Activated CD8-positive, alpha-beta T cell treated with anti-CD3 and anti-CD28 coated beads, Interleukin-2, amount 10 ng/mL, durations not matched to agents 7 days and 5 days (primary cell): Measurements from ENCODE around the gene IGLL5. TPM values are rescaled to one million over a fixed set of nuclear protein-coding genes. Genes with fewer than 3 reads are reported as not detected.
"Not testable (repeated sequence)": the region's sequence is repeated elsewhere in the genome, so short reads cannot be mapped to it uniquely, and the experiment has no call there.

ENCODE experiments used
- ATAC-seq: fragments of 150-1000 bp; cut with Tn5 transposase; one replicate; pipeline ENCODE4 v1.10.0; 2021; ENCODE audit warnings: moderate library complexity
- CTCF ChIA-PET: fragments of 350-600 bp; sonication (Branson Sonifier 250); formaldehyde crosslinking; loops from one replicate; lab custom pipeline; 2021; ENCODE audit warnings: antibody characterized with exemption; lab: Charles Lee
- POLR2A ChIA-PET: fragments of 350-600 bp; sonication (Branson Sonifier 250); formaldehyde crosslinking; loops from one replicate; lab custom pipeline; 2021; ENCODE audit warnings: antibody characterized with exemption; lab: Charles Lee
- DNase-seq: peaks from one replicate; pipeline ENCODE4 v3.0.0-alpha.2; 2020
- H3K27ac Mint-ChIP-seq: one replicate; pipeline ENCODE4 v1.8.0; 2021; ENCODE audit warnings: mild to moderate bottlenecking, mixed read lengths
- H3K27me3 Mint-ChIP-seq: one replicate; pipeline ENCODE4 v1.8.0; 2021; ENCODE audit warnings: low read depth, mixed read lengths
- H3K36me3 Mint-ChIP-seq: one replicate; pipeline ENCODE4 v1.8.0; 2021; ENCODE audit warnings: low read depth, mixed read lengths
- H3K4me1 Mint-ChIP-seq: one replicate; pipeline ENCODE4 v1.8.0; 2021; ENCODE audit warnings: low read depth, mixed read lengths
- H3K4me3 Mint-ChIP-seq: one replicate; pipeline ENCODE4 v1.8.0; 2021; ENCODE audit warnings: mild to moderate bottlenecking, mixed read lengths
- H3K9me3 Mint-ChIP-seq: one replicate; pipeline ENCODE4 v1.8.0; 2022; ENCODE audit warnings: mixed read lengths; ENCODE audit not compliant: insufficient read depth
- total RNA-seq, 2 experiments: library from RNA; stranded (reverse); gene quantifications; one replicate each; pipeline ENCODE4 v1.2.3, GENCODE V29; 2021

Gene IGLL5
- total RNA-seq, 2 experiments from 2014 or later = not detected

- H3K4me3 Mint-ChIP-seq, ATAC-seq, H3K27me3 Mint-ChIP-seq, H3K27ac Mint-ChIP-seq, H3K9me3 Mint-ChIP-seq, H3K4me1 Mint-ChIP-seq, DNase-seq, POLR2A ChIA-PET, H3K36me3 Mint-ChIP-seq: not testable (repeated sequence)
- CTCF ChIA-PET = interaction anchor here (0.9 to 1.1 kb wide), 2 partner anchors 38 to 116 kb away, joined by 3 read pairs; no protein-coding TSS in a partner anchor
These were observed 34.7 kb downstream of the IGLL5 start for GRCh38 chr22:22922092-22922953.

GRCh38 chr22:22922954-22923319, 35.3 kb downstream of the IGLL5 start:
- ChIA-PET CTCF (interaction anchor here (1.0 kb wide), 1 partner anchor 39 kb away, joined by 3 read pairs; no protein-coding TSS in a partner anchor), POLR2A (no interaction called here)
- H3K4me1 Mint-ChIP-seq = peaks cover 5% of the 10 kb centered on the region
- H3K9me3 Mint-ChIP-seq = no peaks in the 10 kb centered on the region
- no peak overlapping the region for H3K4me3 Mint-ChIP-seq
- H3K36me3 Mint-ChIP-seq = no peaks in the 10 kb centered on the region
- peaks cover 2% of the 10 kb centered on the region for H3K27me3 Mint-ChIP-seq
- no peak for ATAC-seq
- DNase-seq = no peak
- no peak overlapping the region for H3K27ac Mint-ChIP-seq

- peaks cover 2% of the 10 kb centered on the region for H3K27me3 Mint-ChIP-seq
- no peak overlapping the region for H3K27ac Mint-ChIP-seq
- ChIA-PET CTCF (interaction anchor here (1.0 to 1.2 kb wide), 2 partner anchors 39 to 45 kb away, joined by 3 read pairs; no protein-coding TSS in a partner anchor), POLR2A (no interaction called here)
- no peak for ATAC-seq
- no peaks in the 10 kb centered on the region for H3K9me3 Mint-ChIP-seq
- H3K4me3 Mint-ChIP-seq = no peak overlapping the region
- H3K36me3 Mint-ChIP-seq = no peaks in the 10 kb centered on the region
- DNase-seq = no peak
- peaks cover 9% of the 10 kb centered on the region for H3K4me1 Mint-ChIP-seq
These were observed 35.8 kb downstream of the IGLL5 start for GRCh38 chr22:22923379-22923778.

GRCh38 chr22:22923930-22924329, 36.3 kb downstream of the IGLL5 start:
- ATAC-seq (no peak), DNase-seq (no peak)
- ChIA-PET POLR2A (no interaction called here), CTCF (interaction anchor here (1.0 to 1.2 kb wide), 3 partner anchors 40 to 121 kb away, joined by 3 read pairs; no protein-coding TSS in a partner anchor)
- Mint-ChIP-seq H3K27ac (no peak overlapping the region), H3K36me3 (no peaks in the 10 kb centered on the region), H3K4me3 (no peak overlapping the region), H3K9me3 (no peaks in the 10 kb centered on the region), H3K27me3 (peaks cover 2% of the 10 kb centered on the region), H3K4me1 (peaks cover 15% of the 10 kb centered on the region)

- no peak for DNase-seq
- H3K36me3 Mint-ChIP-seq = no peaks in the 10 kb centered on the region
- H3K4me3 Mint-ChIP-seq = no peak overlapping the region
- no peaks in the 10 kb centered on the region for H3K9me3 Mint-ChIP-seq
- ChIA-PET CTCF (interaction anchor here (1.0 to 1.2 kb wide), 2 partner anchors 46 to 122 kb away, joined by 3 read pairs; no protein-coding TSS in a partner anchor), POLR2A (no interaction called here)
- H3K4me1 Mint-ChIP-seq = peaks cover 21% of the 10 kb centered on the region
- no peak for ATAC-seq
- no peak overlapping the region for H3K27ac Mint-ChIP-seq
- peaks cover 2% of the 10 kb centered on the region for H3K27me3 Mint-ChIP-seq
These were observed 36.9 kb downstream of the IGLL5 start for GRCh38 chr22:22924369-22925145.

GRCh38 chr22:22925146-22925804, 37.7 kb downstream of the IGLL5 start:
- Mint-ChIP-seq H3K4me1 (peaks cover 23% of the 10 kb centered on the region), H3K36me3 (no peaks in the 10 kb centered on the region), H3K27ac (no peak overlapping the region), H3K4me3 (no peak overlapping the region), H3K27me3 (peaks cover 2% of the 10 kb centered on the region), H3K9me3 (no peaks in the 10 kb centered on the region)
- ATAC-seq (no peak), DNase-seq (no peak)
- ChIA-PET CTCF (no interaction called here), POLR2A (no interaction called here)

GRCh38 chr22:22925805-22926369, 38.3 kb downstream of the IGLL5 start:
- peaks cover 23% of the 10 kb centered on the region for H3K4me1 Mint-ChIP-seq

GRCh38 chr22:22926370-22927195, 39.0 kb downstream of the IGLL5 start:
- Mint-ChIP-seq H3K4me3 (no peak overlapping the region), H3K36me3 (no peaks in the 10 kb centered on the region), H3K27me3 (peaks cover 2% of the 10 kb centered on the region), H3K27ac (peak overlapping the region; percentile 12), H3K9me3 (no peaks in the 10 kb centered on the region), H3K4me1 (peaks cover 23% of the 10 kb centered on the region)
- ChIA-PET POLR2A (no interaction called here), CTCF (no interaction called here)
- ATAC-seq = no peak
- no peak for DNase-seq

More at GRCh38 chr22:22925805-22926369, 38.3 kb downstream of the IGLL5 start:
- ChIA-PET POLR2A (no interaction called here), CTCF (no interaction called here)
- H3K9me3 Mint-ChIP-seq = no peaks in the 10 kb centered on the region
- no peaks in the 10 kb centered on the region for H3K36me3 Mint-ChIP-seq
- H3K4me3 Mint-ChIP-seq = no peak overlapping the region
- peaks cover 2% of the 10 kb centered on the region for H3K27me3 Mint-ChIP-seq
- DNase-seq (no peak), ATAC-seq (no peak)
- no peak overlapping the region for H3K27ac Mint-ChIP-seq

GRCh38 chr22:22927196-22927887, 39.7 kb downstream of the IGLL5 start:
- CTCF ChIA-PET = no interaction called here
- no peaks in the 10 kb centered on the region for H3K9me3 Mint-ChIP-seq
- H3K27me3 Mint-ChIP-seq = peaks cover 2% of the 10 kb centered on the region
- H3K27ac Mint-ChIP-seq = peak overlapping the region; percentile 30
- H3K4me1 Mint-ChIP-seq = peaks cover 23% of the 10 kb centered on the region
- no peaks in the 10 kb centered on the region for H3K36me3 Mint-ChIP-seq
- H3K4me3 Mint-ChIP-seq = no peak overlapping the region
- ATAC-seq (no peak), DNase-seq (no peak)
- POLR2A ChIA-PET = no interaction called here

GRCh38 chr22:22927888-22928665, 40.5 kb downstream of the IGLL5 start:
- ChIA-PET POLR2A (interaction anchor here (0.7 kb wide), 1 partner anchor 54 kb away, joined by 3 read pairs; no protein-coding TSS in a partner anchor), CTCF (interaction anchor here (0.9 to 1.4 kb wide), 3 partner anchors 9 to 44 kb away, joined by 3 to 8 read pairs (median 7); no protein-coding TSS in a partner anchor)
- ATAC-seq (no peak), DNase-seq (no peak)
- Mint-ChIP-seq H3K4me3 (no peak overlapping the region), H3K27me3 (peaks cover 2% of the 10 kb centered on the region), H3K27ac (peak overlapping the region; percentile 64), H3K36me3 (no peaks in the 10 kb centered on the region), H3K4me1 (peaks cover 23% of the 10 kb centered on the region), H3K9me3 (no peaks in the 10 kb centered on the region)
